Activated T-helper 1 cell treated with anti-CD3 and anti-CD28 coated beads, Interleukin-2, amount 50 U/mL, for 16 hours (primary cell): ENCODE results near the gene POLR2B.
"Not testable (repeated sequence)": the region's sequence is repeated elsewhere in the genome, so short reads cannot be mapped to it uniquely, and the experiment has no call there.

Experiments used
- DNase-seq, 2 donors: peaks; one replicate each; pipeline ENCODE4 v3.0.0-alpha.2; 2020; ENCODE audit warnings: low read depth in 1 of 2, low spot score in 1 of 2

POLR2B gene

GRCh38 chr4:56986192-56986591, 7.5 kb downstream of the POLR2B start:
- no peak for DNase-seq

- no peak for DNase-seq
Measured at GRCh38 chr4:56986952-56987351, 8.3 kb downstream of the POLR2B start.

- no peak for DNase-seq
Measured at GRCh38 chr4:56990109-56990905, 11.6 kb downstream of the POLR2B start.

- no peak for DNase-seq
Measured at GRCh38 chr4:56995525-56995924, 16.8 kb downstream of the POLR2B start.

DNA sequence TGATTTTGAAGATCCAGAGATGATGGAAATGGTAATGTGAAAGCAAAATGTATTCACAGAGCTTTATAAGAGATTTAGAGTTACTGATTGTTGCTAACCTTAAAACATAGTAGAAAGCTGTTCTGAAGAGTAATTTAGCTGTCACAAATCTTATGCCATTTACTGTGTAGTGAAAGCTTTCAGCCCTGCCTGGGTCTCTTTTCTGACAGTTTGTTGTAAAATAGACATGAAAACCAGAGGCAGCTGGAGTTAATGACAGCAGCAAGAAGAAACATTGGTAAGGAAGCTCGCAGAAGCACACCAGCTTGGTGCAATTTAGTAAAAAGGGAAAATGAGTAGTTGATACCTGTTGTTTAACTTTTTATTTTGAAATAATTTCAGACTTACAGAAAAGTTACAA, 21.1 kb downstream of the POLR2B start:
- DNase-seq: no peak

DNA sequence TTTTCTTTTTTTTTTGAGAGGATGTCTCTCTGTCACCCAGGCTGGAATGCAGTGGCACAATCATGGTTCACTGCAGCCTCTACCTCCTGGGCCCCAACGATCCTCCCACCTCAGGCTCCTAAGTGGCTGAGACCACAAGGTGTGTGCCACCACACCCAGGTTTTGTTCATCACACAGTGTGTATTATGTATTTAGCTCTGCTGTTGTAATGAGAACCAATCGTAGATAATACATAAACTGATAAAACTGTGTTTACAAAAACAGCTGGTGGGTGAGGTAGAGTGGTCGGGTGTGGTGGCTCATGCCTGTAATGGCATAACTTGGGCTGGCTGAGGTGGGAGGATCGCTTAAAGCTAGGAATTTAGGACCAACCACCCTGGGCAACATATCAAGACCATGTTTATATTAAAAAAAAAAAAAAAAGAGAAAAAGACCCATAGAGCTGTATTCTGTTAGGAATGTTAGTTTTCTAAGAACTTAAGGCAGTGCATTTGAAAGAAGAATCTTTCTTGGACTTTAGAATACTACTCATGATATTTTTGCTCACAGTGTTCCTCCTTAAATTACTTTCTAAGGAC, 34.9 kb downstream of the POLR2B start:
- DNase-seq: no peak

DNA sequence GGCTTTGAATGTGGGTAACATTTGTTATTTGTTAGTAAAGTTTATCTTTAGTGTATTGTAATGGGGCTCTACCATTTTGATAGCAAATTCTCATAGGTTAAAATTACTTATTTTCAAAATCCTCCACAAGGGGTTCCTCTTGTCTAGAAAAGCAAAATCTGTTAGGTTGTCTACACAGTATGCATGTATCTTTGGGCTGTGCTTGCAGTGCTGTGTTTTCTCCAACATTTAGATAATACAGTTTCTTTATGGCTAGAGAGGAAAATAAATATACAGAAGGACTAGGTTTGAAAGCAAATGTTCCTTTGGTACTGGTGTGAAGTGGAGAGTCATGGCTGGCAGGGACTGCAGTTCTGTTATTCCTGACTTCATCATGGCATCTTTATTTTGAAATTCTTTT, 40.3 kb downstream of the POLR2B start:
- no peak for DNase-seq

DNA sequence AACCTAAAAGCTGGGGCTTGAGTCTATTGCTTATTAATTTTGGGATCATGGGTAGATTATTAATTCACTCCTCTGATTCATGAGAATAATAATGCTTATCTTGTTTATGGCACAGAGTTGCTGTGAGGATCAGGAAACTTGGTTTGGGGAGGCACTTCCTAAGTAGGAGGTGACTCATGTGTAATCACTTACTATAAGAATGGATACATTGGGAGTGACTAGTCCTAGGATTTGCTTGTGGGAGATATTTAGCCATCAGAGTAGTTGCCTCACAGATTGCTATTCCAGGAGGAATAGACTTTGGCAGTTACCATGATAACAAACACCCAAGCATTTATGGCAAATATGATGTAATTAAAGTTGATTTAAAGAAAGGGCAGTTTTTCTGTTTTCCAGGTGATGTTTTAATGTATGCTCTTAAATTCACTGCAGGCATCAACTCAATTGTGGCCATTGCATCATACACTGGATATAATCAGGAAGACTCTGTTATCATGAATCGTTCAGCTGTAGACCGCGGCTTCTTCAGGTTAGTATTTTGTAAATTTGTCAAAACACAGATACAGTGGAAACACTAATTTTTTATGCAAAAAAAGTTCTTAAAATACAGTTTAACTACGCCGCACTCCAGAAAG, 41.9 kb downstream of the POLR2B start:
- DNase-seq: no peak

DNA sequence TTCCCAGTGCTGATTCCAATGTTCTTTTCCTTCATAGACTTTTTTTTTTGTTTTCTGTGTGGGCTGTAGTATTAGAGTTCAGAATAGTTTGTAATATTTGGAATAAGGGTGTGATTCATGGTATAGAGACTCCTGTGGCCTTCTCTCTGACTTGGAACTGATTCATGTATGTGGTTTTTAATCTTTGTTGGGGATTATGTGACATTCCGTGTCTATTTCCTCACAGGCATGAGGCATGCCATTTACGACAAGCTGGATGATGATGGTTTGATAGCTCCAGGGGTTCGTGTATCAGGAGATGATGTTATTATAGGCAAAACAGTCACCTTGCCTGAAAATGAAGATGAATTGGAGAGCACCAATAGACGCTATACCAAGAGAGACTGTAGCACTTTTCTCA, 44.4 kb downstream of the POLR2B start:
- DNase-seq: no peak

DNA sequence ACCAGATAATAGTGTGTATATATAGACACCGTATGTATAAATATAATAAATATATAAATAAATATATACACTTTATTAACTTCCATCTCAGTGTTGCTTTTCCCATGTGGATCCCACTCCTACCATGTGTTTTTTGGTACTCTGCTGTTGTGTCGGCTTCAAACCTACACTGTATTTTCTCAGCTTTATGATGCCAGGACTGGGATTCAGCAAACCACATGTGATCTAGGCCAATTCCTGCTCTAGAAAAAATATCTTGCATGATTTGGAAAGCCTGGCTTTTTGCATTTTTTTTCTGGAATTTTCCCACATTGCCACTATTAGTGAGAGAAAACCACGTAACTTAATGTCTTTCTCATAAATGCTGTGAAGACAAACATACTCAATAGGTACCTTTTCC, 55.8 kb downstream of the POLR2B start:
- no peak for DNase-seq

- no peak for DNase-seq
Measured at GRCh38 chr4:57037982-57038604, 59.4 kb downstream of the POLR2B start.

DNA sequence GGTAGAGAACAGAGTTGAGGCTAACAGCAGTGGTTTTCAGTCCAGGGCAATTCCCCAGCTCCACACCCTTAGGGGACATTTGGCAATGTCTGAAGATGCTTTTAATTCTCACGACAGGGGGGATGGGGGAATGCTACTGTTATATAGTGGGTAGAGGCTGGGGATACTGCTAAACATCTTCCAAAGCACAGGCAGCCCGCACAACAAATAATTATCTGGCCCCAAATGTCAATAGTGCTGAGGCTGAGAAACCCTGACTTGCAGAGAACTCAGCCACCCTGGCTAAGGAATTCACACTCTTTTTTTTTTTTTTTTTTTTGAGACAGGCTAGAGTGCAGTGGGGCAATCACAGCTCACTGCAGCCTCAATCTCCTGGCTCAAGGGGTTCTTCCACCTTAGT, 60.6 kb downstream of the POLR2B start:
- no peak for DNase-seq

- DNase-seq: no peak
Measured at GRCh38 chr4:57040510-57040909, 61.8 kb downstream of the POLR2B start.

GRCh38 chr4:57041020-57041419, 62.3 kb downstream of the POLR2B start:
- DNase-seq: no peak

DNA sequence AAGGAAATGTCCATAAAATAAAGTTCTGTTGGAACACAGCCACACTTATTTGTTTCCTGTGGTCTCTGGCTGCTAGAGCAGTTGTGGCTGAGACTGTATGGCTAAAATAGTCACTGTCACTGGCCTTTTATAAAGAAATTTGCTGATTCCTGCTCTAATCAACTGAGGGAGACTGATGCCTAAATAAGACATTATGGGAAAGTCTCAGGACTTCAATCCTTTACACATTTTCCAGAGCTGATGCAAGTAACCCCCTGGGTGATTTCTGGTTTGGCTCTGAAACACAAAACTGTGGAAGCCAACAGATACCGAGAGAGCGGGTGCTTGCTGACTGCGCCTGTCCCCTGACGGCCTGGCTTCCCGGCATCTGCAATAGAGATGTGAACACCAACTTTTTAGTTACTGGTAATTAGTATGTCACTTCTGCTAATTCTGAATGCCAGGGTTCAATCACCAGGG, 64.0 kb downstream of the POLR2B start:
- no peak for DNase-seq

GRCh38 chr4:57043347-57044251, 64.9 kb downstream of the POLR2B start:
- DNase-seq: no peak

DNA sequence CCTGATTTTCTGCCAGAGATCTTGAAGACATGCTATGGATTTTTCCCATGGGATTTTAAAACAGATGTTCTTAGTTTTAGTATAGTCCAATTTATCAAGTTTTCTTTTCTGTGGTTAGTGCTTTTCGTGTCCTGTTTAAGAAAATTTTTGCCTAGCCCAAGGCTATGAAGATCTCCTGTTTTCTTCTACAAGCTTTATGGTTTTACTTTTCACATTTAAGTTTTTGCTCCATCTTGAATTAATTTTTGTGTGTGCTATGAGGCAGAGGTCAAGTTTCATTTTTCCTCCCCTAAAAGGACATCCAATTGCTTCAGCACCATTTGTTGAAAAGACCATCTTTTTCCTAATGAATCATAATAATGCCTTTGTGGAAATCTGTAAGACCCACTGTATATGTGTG, 65.6 kb downstream of the POLR2B start:
- no peak for DNase-seq

DNA sequence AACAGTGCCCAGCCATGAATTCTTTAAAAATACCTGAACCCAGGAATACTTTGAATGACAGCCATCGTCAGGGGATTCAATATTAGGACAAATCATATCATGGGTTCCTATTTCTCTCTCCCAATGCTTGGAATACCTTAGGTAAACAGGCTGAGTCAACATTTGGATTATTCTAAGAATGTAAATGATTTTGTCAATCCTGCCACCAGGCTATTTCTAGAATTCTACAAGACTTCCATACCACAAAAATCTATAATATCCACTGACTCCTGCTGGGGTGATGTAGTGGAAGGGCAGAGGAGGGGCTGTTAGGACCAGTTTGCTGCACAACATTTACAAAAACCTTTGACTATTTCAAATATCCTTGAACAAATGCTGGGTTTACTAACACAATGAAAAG, 66.3 kb downstream of the POLR2B start:
- no peak for DNase-seq

DNA sequence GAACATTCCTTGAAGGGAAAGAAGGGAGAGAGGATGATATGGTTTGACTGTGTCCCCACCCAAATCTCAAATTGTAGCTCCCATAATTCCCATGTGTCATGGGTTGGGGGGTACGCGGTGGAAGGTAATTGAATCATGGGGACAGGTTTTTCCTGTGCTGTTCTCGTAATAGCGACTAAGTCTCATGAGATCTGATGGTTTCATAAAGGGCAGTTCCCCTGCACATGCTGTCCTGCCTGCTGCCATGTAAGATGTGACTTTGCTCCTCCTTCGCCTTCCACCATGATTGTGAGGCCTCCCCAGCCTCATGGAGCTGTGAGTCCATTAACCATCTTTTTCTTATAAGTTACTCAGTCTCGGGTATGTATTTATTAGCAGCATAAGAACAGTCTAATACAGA, 68.3 kb downstream of the POLR2B start:
- not testable (repeated sequence) for DNase-seq

DNA sequence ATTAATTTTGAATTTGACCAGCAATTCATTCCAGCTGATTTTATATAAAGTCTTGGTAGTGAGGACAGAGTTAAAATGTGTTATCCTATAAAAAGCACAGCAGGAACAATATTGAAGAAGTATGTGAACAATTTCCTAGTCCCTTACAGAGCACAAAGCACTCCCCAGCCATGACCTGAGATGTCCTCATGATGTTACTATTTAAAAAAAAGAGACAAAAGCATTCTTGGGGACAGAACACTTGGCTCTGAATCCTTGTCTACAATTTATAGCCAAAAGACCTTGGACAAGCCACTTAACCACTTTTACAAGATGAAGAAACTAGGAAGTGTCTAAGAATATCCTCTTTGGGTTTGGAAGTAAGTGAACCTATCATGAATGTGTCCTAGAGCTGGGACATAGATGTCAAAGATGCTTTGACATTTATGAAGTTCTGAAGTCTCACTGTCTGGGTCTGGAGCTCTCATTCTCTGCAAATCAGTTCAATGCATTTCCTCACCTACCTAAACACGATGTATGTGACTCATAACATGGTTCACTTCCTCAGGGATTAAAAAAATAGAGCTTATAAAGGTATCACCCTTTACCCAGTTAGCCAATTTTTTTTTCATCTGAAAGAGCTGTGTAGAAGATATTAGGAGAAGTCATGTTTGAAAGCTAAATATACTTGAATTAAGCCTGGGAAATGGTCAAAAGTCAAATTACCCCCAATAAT, 70.1 kb downstream of the POLR2B start:
- no peak for DNase-seq
